HEK293 (cell line): Measurements from ENCODE around the gene HASPIN.

Source experiments
- CTCF ChIA-PET: fragments of 350-600 bp; formaldehyde crosslinking; extraction: SDS; loops from one replicate; lab custom pipeline; 2021; ENCODE audit warnings: antibody characterized with exemption; lab: Yijun Ruan, JAX
- POLR2A ChIA-PET: fragments of 300-600 bp; formaldehyde crosslinking; extraction: SDS; loops from one replicate; lab custom pipeline; 2020; ENCODE audit warnings: antibody characterized with exemption, inconsistent platforms; lab: Yijun Ruan, JAX
- H3K27ac ChIP-seq: fragments of 200-500 bp; sonication (Bioruptor generic); 2 replicates; pipeline ENCODE4 v1.5.1; 2014; ENCODE audit warnings: low read depth, low read length, control low read depth, inconsistent platforms; ENCODE audit errors: extremely low read depth
- H3K36me3 ChIP-seq, 2 experiments: fragments of 200-500 bp in 1 of 2; sonication (Bioruptor generic) in 1 of 2; 1 replicate in 1 of 2; 2 replicates in 1 of 2; pipeline ENCODE4 v1.5.1; 2014 to 2017; ENCODE audit warnings: inconsistent platforms in 2 of 2, low read length in 2 of 2; ENCODE audit not compliant: control insufficient read depth in 2 of 2, insufficient read depth in 1 of 2
- H3K4me1 ChIP-seq: fragments of 200-500 bp; sonication (Bioruptor generic); 2 replicates; pipeline ENCODE4 v1.5.1; 2014; ENCODE audit warnings: mild to moderate bottlenecking, low read length, inconsistent platforms; ENCODE audit not compliant: control insufficient read depth, insufficient read depth
- H3K4me3 ChIP-seq: 2 replicates; pipeline ENCODE4 v1.5.1; 2011; ENCODE audit warnings: low read depth, mild to moderate bottlenecking, control low read depth, low read length, moderate library complexity
- H3K9me3 ChIP-seq: fragments of 200-500 bp; sonication (Bioruptor generic); 2 replicates; pipeline ENCODE4 v1.5.1; 2014; ENCODE audit warnings: low read depth, low read length, inconsistent platforms; ENCODE audit not compliant: control insufficient read depth, insufficient read depth
- PRDM1 ChIP-seq: fragments of 450-650 bp; formaldehyde crosslinking; IDR thresholded peaks from 2 replicates; pipeline ENCODE4; 2016; ENCODE audit warnings: missing biosample characterization, missing genetic modification characterization
- PRDM10 ChIP-seq: fragments of 450-650 bp; formaldehyde crosslinking; IDR thresholded peaks from 2 replicates; pipeline ENCODE4 v1.5.1; 2016; ENCODE audit warnings: missing biosample characterization, missing genetic modification characterization
- PRDM6 ChIP-seq: fragments of 450-650 bp; formaldehyde crosslinking; IDR thresholded peaks from 2 replicates; pipeline ENCODE4 v1.5.1; 2017; ENCODE audit warnings: missing biosample characterization, missing genetic modification characterization
- TRIM28 ChIP-seq: IDR thresholded peaks from 2 replicates; pipeline ENCODE4 v1.6.1; 2011; ENCODE audit warnings: low read length, control low read depth, borderline replicate concordance
- YY1 ChIP-seq: fragments of 450-650 bp; formaldehyde crosslinking; IDR thresholded peaks from 2 replicates; pipeline ENCODE4 v1.5.1; 2018; ENCODE audit warnings: missing biosample characterization, missing genetic modification characterization
- ZBTB10 ChIP-seq: fragments of 450-650 bp; formaldehyde crosslinking; IDR thresholded peaks from 2 replicates; pipeline ENCODE4 v1.5.1; 2016; ENCODE audit warnings: missing biosample characterization, missing genetic modification characterization
- ZBTB17 ChIP-seq: fragments of 450-650 bp; formaldehyde crosslinking; IDR thresholded peaks from 2 replicates; pipeline ENCODE4 v1.5.1; 2016; ENCODE audit warnings: missing biosample characterization, missing genetic modification characterization
- ZFP3 ChIP-seq: fragments of 450-650 bp; formaldehyde crosslinking; IDR thresholded peaks from 2 replicates; pipeline ENCODE4 v1.5.1; 2016; ENCODE audit warnings: low read depth, missing biosample characterization, missing genetic modification characterization
- ZNF121 ChIP-seq: fragments of 450-650 bp; formaldehyde crosslinking; IDR thresholded peaks from 2 replicates; pipeline ENCODE4 v1.5.1; 2016; ENCODE audit warnings: missing biosample characterization, missing genetic modification characterization
- ZNF138 ChIP-seq: fragments of 450-650 bp; formaldehyde crosslinking; IDR thresholded peaks from 2 replicates; pipeline ENCODE4 v1.5.1; 2016; ENCODE audit warnings: missing biosample characterization, missing genetic modification characterization, borderline replicate concordance
- ZNF292 ChIP-seq: fragments of 450-650 bp; formaldehyde crosslinking; IDR thresholded peaks from 2 replicates; pipeline ENCODE4 v1.5.1; 2016; ENCODE audit warnings: low read depth, missing biosample characterization, missing genetic modification characterization, borderline replicate concordance
- ZNF335 ChIP-seq: fragments of 450-650 bp; formaldehyde crosslinking; conservative IDR thresholded peaks from 2 replicates; pipeline ENCODE4 v1.5.1; 2016; ENCODE audit warnings: missing biosample characterization, missing genetic modification characterization
- ZNF362 ChIP-seq: fragments of 450-650 bp; formaldehyde crosslinking; IDR thresholded peaks from 2 replicates; pipeline ENCODE4 v1.5.1; 2016; ENCODE audit warnings: missing biosample characterization, missing genetic modification characterization
- ZNF501 ChIP-seq: fragments of 450-650 bp; formaldehyde crosslinking; IDR thresholded peaks from 2 replicates; pipeline ENCODE4 v1.5.1; 2016; ENCODE audit warnings: missing biosample characterization, missing genetic modification characterization
- ZNF510 ChIP-seq: fragments of 450-650 bp; formaldehyde crosslinking; IDR thresholded peaks from 2 replicates; pipeline ENCODE4 v1.5.1; 2018; ENCODE audit warnings: mild to moderate bottlenecking, missing genetic modification characterization, missing biosample characterization; ENCODE audit not compliant: insufficient replicate concordance
- ZNF544 ChIP-seq: fragments of 450-650 bp; formaldehyde crosslinking; IDR thresholded peaks from 2 replicates; pipeline ENCODE4 v1.5.0; 2017; ENCODE audit warnings: missing biosample characterization, missing genetic modification characterization
- ZNF585B ChIP-seq: fragments of 450-650 bp; formaldehyde crosslinking; IDR thresholded peaks from 2 replicates; pipeline ENCODE4 v1.5.1; 2016; ENCODE audit warnings: missing biosample characterization, missing genetic modification characterization
- ZNF664 ChIP-seq: fragments of 450-650 bp; formaldehyde crosslinking; IDR thresholded peaks from 2 replicates; pipeline ENCODE4 v1.5.1; 2016; ENCODE audit warnings: missing biosample characterization, missing genetic modification characterization
- ZNF692 ChIP-seq: fragments of 450-650 bp; formaldehyde crosslinking; IDR thresholded peaks from 2 replicates; pipeline ENCODE4 v1.5.1; 2016; ENCODE audit warnings: missing biosample characterization, missing genetic modification characterization
- ZNF704 ChIP-seq: fragments of 450-650 bp; formaldehyde crosslinking; IDR thresholded peaks from 2 replicates; pipeline ENCODE4 v1.5.1; 2016; ENCODE audit warnings: missing biosample characterization, missing genetic modification characterization
- ZSCAN18 ChIP-seq: fragments of 450-650 bp; formaldehyde crosslinking; IDR thresholded peaks from 2 replicates; pipeline ENCODE4 v1.5.1; 2016; ENCODE audit warnings: missing biosample characterization, missing genetic modification characterization
- ZSCAN30 ChIP-seq: fragments of 450-650 bp; IDR thresholded peaks from 2 replicates; pipeline ENCODE4 v1.5.1; 2018; ENCODE audit warnings: missing biosample characterization, mild to moderate bottlenecking, missing genetic modification characterization, moderate library complexity

HASPIN gene

GRCh38 chr17:3708366-3708765 lies 15.3 kb upstream of the HASPIN start:
- Histone ChIP-seq H3K4me1 (no peaks in the 10 kb centered on the region; the same call in 1 of the 2 replicates), H3K36me3 (peaks cover 16 to 20% of the 10 kb centered on the region in 2 experiments), H3K27ac (no peak overlapping the region), H3K4me3 (no peak overlapping the region), H3K9me3 (no peaks in the 10 kb centered on the region)
- POLR2A ChIA-PET, result interaction anchor here (1.1 kb wide), 1 partner anchor 8 kb away, joined by 3 read pairs; no protein-coding TSS in a partner anchor
- CTCF ChIA-PET, result no interaction called here
- no peak for TF ChIP-seq ZSCAN30
- TF ChIP-seq ZNF138 (tag by site-specific recombination), result no peak
- no peak for TF ChIP-seq ZNF585B (tag by site-specific recombination)
- no peak for TF ChIP-seq ZNF510 (tag by site-specific recombination)
- TF ChIP-seq ZNF544, result no peak
- no peak for TF ChIP-seq ZSCAN18 (tag by site-specific recombination)
- no peak for TF ChIP-seq PRDM6 (tag by site-specific recombination)
- no peak for TF ChIP-seq ZNF664 (tag by site-specific recombination)
- TF ChIP-seq ZNF501 (tag by site-specific recombination), result no peak
- no peak for TF ChIP-seq ZFP3
- no peak for TF ChIP-seq ZNF292 (tag by site-specific recombination)
- TF ChIP-seq ZNF692 (tag by site-specific recombination), result no peak
- TF ChIP-seq ZBTB10 (tag by site-specific recombination), result no peak
- no peak for TF ChIP-seq ZNF121 (tag by site-specific recombination)
- TF ChIP-seq TRIM28, result no peak
- no peak for TF ChIP-seq ZNF704 (tag by site-specific recombination)

- H3K9me3 ChIP-seq, result no peaks in the 10 kb centered on the region
- peaks cover 32 to 34% of the 10 kb centered on the region in 2 experiments for H3K36me3 ChIP-seq
- H3K4me3 ChIP-seq, result no peak overlapping the region
- H3K27ac ChIP-seq, result no peak overlapping the region
- H3K4me1 ChIP-seq, result no peaks in the 10 kb centered on the region; the same call in 1 of the 2 replicates
- POLR2A ChIA-PET, result interaction anchor here (0.6 to 1.4 kb wide), 4 partner anchors 12 to 1145 kb away, joined by 3 to 4 read pairs (median 4); partner anchors contain the start of genes CTNS, HASPIN, SHPK and TAX1BP3
- peak; percentile 55 for TF ChIP-seq PRDM10
- TF ChIP-seq ZNF362, result peak; percentile 70; the same call in 1 of the 2 replicates
- peak; percentile 38; the same call in 1 of the 2 replicates for TF ChIP-seq ZBTB17 (tag by site-specific recombination)
- peak; percentile 50; the same call in 1 of the 2 replicates for TF ChIP-seq PRDM1 (tag by site-specific recombination)
- no peak for TF ChIP-seq ZNF335 (tag by site-specific recombination)
- TF ChIP-seq YY1 (tag by site-specific recombination), result no peak
- TF ChIP-seq, all 188 proteins: peak for 4
- CTCF ChIA-PET, result interaction anchor here (0.6 kb wide), 1 partner anchor 26 kb away, joined by 3 read pairs; no protein-coding TSS in a partner anchor
Measured at GRCh38 chr17:3710951-3711383, 12.7 kb upstream of the HASPIN start.
